ACHN (cell line): ENCODE measurements around the gene VARS1.

Experiments used
- DNase-seq: peaks from one replicate; pipeline ENCODE4 v3.0.0-alpha.2; 2015
- in situ Hi-C: cut with HindIII; loops from 2 replicates; pipeline ENCODE4 v1.10.0; 2017; ENCODE audit warnings: low sequenced_read_pairs, low pct_ligation_motif_present, low pct_unique_long_range_greater_than_20kb

VARS1 gene

DNA sequence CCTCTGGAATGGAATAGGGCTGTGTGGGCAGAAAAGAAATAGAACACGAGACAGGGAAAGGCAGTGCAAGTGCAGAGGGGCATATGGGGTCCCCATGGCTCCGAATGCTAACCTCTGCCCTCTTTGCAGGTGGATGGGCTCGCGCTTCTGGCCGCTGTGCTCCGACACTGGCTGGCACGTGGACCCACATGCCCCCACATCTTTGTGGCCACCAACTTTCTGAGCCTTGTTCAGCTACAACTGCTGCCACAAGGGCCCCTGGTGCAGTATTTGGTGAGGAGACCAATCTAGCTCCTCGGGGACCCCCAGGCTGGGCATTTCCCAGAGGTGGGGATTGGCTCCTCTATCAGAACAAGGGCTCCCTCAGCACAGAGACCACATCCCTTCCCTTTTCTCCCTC is 34.2 kb downstream of the VARS1 start:
- in situ Hi-C loops, result no loop called here
- DNase-seq, result no peak

DNA sequence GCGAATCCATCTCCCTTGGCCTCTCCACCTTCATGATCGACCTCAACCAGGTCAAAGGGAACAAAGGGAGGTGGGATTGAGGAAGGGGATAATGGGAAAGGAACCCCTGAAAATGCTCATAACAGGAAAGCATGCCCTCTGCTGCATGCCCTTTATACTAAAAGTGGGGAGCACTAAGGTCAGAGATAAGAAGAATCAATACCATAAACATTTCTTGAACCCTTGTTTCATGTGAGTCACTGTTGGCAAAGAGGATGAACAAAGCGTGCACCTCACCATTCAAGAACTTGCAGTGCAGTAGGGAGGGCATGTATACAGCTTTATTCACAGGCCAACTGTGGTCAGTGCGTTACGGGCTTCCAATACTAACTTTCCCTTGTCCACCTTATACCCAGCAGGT is 34.8 kb downstream of the VARS1 start:
- DNase-seq, result no peak
- in situ Hi-C loops, result no loop called here

DNA sequence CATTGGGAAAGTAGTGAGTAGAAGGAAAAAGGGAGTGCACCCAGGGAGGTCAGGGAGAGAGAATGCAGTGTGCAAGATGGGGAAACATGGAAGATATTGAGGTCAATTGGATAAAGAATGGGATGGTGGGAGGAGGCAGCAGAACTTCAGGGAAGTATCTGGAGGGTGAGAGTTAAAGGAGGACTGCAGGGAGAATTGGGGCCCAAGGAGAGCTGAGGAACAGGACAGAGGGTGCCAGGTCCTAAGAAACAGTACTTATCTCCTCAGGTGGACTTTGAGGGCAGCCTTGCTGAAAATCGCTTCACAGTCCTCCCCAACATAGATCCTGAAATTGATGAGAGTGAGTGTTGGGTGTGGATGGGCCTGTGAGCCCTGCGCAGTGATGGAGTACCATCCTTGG is 37.3 kb downstream of the VARS1 start:
- DNase-seq, result no peak
- in situ Hi-C loops, result no loop called here

DNA sequence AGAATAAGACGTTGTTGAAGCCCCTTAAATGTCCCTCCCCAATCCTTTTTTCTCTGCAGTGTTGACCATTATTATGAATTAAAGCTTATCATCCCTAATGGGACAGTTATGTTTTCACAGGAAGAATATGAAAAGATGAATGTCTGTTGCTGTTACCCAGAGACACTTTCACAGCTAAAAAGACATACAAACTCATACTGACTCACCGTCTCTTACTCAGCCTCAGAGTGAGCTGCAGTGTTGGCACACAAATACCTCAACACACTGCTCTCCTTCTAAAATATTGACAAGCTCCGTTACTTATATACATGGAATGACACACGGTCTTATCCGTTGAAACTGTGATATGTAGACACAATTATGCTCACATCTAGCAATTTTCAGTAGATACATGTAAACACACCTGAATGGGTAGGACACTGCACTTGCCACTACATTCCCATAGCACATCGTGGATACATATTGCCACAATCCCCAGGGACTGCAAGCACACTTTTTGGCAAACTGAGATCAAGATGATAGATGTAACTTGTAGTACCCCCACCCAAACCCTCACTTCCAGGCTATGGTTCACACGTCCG is 42.7 kb downstream of the VARS1 start:
- in situ Hi-C loops, result no loop called here
- DNase-seq, result peak; percentile 57

DNA sequence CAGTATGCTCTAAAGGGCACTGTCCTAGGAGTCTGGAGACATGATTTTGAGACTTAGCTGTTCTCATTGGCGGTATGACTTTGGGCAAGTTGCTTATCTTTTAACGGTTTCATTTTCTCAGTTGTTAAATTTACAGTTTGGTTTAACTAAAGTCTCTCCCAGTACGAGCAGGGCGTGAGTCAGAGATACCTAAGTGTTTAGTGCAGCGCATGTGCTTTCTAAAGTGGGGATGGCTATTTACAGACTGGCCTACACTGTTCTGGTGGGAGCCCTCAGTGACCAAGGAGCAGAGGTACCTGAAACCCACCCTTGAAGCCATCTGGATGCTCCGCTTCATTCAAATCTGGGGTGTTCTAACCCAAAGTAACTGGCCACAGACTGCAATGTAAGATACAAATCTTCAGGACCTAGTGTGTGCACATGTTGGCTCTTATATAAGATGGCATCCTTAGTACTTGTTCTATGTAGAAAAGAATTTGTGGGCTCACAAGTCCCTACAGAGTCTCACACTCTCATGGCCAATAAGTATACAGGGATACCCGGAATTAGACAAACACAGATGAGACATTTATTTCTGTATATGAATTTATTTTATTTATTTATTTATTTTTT is 45.0 kb downstream of the VARS1 start:
- DNase-seq, result peak; percentile 40
- in situ Hi-C loops, result no loop called here

DNA sequence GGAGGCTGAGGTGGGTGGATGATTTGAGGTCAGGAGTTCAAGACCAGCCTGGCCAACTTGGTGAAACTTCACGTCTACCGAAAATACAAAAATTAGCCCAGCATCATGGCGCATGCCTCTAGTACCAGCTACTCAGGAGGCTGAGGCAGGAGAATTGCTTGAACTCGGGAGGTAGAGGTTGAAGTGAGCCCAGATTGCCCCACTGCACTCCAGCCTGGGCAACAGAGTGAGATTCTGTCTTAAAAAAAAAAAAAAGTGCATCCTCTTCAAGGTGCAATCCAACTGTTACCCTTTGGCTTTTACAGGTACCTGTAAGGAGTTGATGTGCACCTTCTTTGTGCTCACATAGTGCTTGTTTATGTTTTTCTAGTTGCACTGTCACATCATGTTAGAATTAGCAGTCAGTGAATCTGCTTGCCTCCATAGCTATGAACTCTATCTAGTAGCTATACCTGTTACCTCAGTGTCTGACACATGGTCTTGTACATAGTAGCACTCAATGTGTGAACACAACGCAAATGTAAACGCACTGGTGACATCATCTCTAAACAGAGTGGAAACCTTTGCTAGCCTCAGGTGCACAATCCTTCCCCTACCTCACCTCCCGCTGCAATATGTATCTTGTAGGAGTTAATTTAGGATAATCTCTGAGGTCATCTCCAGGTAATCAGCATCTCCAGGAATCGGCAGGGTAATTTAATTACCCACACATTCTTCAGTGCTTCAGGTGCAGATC is 46.1 kb downstream of the VARS1 start:
- in situ Hi-C loops, result no loop called here
- DNase-seq, result no peak
